HG02623 (cell line): ENCODE measurements around the gene TMEM35B.
"Not testable (repeated sequence)": the region's sequence is repeated elsewhere in the genome, so short reads cannot be mapped to it uniquely, and the experiment has no call there.

ENCODE experiments used
- ATAC-seq: cut with Tn5 transposase; IDR thresholded peaks from one replicate; pipeline ENCODE4 v1.9.1; 2021; ENCODE audit warnings: moderate library complexity; ENCODE audit not compliant: unreplicated experiment

The TMEM35B gene

GRCh38 chr1:34984793-34985608 lies at the start of gene TMEM35B:
Gene TMEM35B (minus strand): TSS chr1:34985347. CDS start chr1:34985305, 42 bp downstream.
- peak; percentile 71 for ATAC-seq

DNA sequence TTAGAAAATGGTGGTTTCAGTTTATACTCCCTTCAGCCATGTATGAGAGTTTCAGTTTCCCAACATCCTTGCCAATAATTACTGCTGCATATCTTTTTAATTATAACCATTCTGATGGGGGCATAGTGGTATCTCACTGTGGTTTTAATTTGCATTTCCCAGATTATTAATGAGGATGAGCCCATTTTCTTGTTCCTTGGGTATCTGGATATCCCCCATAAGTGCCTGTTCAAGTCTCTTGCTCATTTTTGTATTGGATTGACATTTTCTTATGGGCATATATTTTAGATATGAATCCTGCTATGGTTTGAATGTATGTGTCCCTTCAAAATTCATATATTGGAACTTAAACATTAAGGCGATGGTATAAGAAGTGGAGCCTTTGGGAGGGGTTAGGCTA lies 48.2 kb upstream of the TMEM35B start:
- ATAC-seq: no peak

DNA sequence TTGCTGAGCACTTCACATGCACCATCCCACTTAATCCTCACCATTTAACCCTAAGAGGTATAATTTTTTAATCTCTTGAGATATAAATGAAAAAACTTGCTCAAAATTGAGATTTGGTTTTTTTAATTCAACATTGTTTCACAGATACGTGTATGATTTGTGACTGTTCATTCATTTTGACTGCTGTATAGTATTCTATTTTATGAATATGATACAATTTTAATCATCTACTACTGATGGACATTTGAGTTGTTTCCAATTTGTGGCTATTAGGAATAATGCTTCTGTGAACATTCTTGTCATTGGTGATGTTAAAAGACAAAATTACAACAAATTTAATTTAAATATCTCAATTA lies 47.2 kb upstream of the TMEM35B start:
- no peak for ATAC-seq

DNA sequence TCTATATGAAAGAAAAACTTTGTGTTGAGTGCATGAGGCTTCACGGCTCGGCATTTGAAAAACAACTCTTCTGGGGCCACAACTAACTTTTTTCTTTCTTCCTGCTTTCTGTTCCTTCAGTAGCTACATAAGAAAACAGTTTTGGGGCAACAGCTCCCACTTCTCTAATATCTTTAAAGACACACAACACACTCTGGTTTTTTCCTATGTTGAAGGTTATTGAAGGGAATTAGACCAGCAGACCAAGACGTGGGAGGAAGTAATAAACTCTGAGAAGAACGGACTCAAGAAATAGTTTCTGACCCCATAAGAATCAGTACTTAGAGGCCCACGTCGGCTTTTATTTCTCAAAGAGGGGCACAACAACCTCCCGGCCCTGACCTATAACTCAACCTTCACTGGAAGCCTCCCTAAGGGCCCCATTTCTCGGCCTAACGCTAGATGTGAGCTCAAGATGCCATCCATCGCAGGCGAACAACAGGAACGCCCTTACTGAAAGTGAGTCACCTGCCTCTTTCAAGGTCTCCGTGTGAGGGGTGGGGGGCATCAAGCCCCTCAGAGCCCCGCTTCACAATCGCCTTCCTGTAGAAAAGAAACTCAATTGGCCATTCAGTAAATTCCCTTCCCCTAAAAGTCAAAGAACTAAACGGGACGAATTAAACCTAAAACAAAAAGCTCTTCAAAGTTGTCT lies 45.8 kb upstream of the TMEM35B start:
- no peak for ATAC-seq

DNA sequence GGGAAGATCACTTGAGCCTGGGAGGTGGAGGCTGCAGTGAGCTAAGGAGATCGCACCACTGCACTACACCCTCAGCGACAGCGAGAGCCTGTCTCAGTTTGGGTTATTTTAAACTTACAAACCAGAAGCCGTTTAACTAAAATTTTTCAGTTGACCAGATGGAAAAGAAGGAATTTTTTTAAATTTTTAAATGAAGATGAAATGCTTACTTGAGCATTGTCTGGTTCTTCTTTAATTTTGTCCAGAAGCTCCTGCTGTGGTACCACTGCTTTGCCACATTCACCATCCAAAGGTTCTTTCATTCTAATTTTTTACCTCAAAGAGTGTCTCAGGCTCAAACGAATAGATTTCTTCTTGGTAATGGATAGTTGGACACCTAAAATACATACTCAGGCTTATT lies 45.2 kb upstream of the TMEM35B start:
- no peak for ATAC-seq

DNA sequence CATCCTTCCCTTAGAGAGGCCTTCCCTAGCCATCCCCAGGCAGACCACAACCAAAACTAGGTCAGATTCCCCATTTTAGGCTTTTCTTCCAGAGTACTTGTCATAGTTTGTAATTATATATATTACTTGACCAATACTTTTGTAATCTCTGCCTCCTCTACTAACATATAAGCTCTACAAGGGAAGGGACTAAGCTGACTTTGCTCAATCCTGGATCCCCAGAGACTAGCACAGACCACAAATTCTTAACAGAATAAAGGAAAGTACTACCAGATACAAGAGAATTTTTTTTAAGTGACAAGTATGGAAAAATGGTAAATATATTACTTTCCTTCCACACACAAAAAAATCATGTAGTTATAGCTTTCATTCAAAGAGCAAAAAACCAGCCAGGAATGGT lies 44.6 kb upstream of the TMEM35B start:
- ATAC-seq: no peak

- ATAC-seq: no peak
Measured at GRCh38 chr1:35016406-35016805, 31.3 kb upstream of the TMEM35B start.

DNA sequence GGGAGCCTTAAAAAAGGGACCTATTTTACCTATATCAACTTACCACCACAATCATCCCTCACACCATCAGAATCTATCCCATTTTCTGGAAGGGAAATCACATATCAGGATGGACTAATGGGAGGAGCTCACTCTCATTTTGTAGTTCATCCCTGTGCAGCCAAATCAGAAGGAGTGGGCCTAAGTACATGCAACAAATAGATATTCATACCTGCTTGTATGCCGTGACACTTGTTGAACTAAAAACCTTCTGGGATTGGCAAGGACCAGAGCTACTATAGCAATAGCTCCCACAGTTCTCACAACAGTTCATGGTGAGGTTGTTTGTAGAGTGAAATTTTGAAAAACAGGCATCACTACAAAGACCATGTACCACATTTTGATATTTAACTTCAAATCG lies 29.3 kb upstream of the TMEM35B start:
- ATAC-seq: no peak

DNA sequence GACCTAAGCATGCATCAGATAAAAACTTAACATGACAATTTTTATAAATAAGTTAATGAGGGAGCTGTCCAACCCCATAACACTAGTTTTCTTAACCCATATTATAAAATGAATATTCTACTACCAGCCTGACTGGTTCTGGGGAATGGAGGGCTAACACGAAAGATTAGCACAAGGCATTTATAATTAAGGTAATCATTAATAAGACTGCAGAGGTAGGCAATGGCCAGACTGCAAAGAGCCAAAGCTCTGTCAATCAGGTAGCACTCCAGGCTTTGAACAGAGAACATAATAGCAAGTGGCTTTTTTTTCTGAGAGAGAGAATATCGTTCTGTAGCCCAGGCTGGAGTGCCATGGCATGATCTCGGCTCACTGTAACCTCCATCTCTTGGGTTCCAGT lies 20.6 kb upstream of the TMEM35B start:
- ATAC-seq: no peak

- ATAC-seq: no peak
Measured at GRCh38 chr1:35001743-35002142, 16.6 kb upstream of the TMEM35B start.

GRCh38 chr1:34994878-34995277 lies 9.7 kb upstream of the TMEM35B start:
- no peak for ATAC-seq

GRCh38 chr1:34988581-34988980 lies 3.4 kb upstream of the TMEM35B start:
- no peak for ATAC-seq

DNA sequence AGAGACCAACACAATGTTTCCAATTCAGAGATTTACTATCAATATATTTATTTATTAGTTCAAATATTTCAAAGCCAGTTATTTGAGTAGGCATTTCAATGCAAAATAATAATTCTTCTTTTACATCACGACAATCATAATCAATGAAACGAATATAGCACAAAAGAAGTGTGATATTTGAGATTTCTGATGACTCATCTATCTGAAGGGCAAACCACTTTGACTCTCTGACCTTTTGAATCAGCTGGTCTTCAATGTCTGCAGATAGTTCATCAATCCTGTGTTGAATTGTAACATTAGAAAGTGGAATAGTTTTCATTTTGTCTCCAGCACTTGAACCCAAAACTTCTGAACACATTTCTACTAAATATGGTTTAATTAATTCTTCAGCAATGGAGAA lies 3.0 kb upstream of the TMEM35B start:
- ATAC-seq: no peak

GRCh38 chr1:34987018-34987417 lies 1.9 kb upstream of the TMEM35B start:
- no peak for ATAC-seq

- not testable (repeated sequence) for ATAC-seq
Measured at GRCh38 chr1:34985609-34985904, 410 bp upstream of the TMEM35B start.

GRCh38 chr1:34984435-34984792 lies 733 bp downstream of the TMEM35B start:
- no peak for ATAC-seq

DNA sequence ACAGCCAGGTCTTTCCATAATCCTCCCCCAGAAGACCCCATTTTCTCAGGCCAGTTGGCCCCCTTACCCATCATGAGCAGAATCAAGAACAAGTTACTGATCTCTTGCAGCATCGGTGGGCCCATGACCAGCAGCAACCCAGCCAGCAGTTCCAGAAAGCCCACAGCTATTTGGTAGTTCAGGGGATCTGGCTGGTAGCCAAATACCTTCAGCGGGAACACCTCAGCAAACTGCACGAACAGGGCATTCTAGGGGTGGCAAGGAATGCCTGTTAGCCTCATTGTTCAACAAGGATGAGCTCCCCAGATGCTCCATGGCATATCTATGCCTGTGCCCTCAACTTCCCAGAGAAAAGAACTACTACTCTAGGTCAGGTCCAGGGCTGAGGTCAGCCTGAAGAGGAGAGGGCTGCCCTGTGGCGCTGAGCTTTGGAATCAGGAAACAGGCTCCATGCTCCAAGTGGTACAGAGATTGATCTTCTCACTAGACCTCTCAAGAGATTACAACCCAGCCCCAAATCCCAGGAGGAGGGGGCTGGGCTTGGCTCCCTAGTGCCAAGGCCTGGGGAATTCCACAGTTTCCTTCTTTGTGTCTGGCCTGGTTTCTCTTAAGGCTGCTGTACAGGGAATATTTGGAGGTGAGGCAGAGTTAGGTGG lies 1.3 kb downstream of the TMEM35B start:
- ATAC-seq: no peak

DNA sequence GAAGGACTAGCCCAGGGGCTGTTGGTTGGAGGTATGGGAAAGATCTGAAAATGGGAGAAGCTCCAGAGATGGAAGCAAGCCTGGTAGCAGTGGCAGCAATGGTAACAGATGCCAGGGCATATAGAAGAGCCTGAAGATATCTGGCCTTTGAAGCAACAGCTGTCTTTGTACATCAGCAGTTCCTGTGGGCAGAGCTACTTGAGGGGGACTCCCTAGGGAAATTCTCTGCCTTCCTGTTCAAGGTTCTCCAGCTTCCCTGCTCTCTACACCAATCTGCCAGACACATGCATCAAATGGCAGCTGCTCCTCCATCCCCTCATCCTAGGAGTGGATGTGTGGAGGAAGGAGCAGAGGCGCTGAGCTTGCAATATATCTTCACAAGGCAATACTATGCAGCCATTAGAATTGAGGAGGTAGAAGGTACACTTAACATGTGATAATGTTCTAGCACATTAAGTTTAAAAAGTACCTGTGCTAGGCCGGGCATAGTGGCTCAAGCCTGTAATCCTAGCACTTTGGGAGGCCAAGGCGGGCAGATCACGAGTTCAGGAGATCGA lies 2.2 kb downstream of the TMEM35B start:
- no peak for ATAC-seq

- ATAC-seq: no peak
Measured at GRCh38 chr1:34980715-34981114, 4.4 kb downstream of the TMEM35B start.

DNA sequence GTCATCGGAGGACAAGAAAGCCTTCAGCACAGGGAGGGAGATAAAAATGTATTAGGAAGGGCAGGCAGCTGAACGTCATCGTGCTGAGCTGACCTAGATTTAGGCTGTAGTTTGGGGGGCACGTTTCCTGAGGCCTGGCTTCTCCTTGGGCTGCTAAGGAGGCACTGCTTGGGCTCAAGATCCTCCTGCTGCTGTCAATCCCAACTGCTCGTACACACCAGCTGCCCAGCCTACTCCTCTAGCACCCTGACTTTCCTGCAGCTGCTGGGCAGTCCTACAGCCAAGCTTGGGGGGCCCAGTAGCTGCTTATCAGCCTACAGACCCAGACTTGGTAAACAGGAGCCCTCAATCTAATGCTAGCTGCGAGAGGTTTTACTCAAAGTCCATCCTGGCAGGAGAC lies 6.2 kb downstream of the TMEM35B start:
- ATAC-seq: no peak

DNA sequence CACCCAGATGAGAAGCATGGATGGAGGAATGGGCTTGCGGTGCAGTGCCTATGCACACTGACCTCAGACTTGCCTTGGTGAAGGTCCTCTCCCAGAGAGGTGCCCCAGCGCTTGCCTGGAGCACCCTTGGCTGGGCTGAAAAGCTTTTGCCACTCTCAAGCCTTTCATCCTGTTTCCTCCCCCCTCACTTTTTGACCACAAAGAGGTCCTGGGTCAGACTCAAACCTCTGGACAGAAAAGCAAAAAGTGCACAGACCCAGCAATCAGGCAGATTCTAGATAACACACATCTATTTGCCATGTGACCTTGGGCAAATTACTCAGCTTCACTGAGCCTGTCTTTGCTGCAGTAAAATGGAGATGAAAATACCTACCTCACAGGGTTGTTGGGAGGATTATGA lies 7.3 kb downstream of the TMEM35B start:
- no peak for ATAC-seq

DNA sequence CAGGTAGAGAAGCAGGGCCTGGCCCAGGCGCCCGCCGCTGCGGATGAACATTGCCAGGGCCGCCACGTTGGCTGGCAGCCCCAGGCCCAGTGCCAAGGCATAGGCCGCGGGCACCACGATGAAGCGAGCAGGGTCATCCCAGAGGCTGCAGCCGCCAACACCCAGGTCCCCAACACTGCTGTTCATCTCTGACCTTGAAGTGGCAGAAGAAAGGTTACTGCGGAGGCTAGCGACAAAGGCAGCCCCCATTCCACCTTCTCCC lies 8.0 kb downstream of the TMEM35B start:
- no peak for ATAC-seq
